SU-DHL-6 (cell line): ENCODE data around the gene OGG1.

ENCODE experiments used
- H2AFZ ChIP-seq: fragments of 200-600 bp; sonication (generic); 2 replicates; pipeline ENCODE4 v1.6.1; 2014; ENCODE audit warnings: low read depth, mild to moderate bottlenecking, moderate library complexity, mixed read lengths, antibody characterized with exemption, low read length; ENCODE audit not compliant: severe bottlenecking
- H3F3A ChIP-seq: fragments of 200-600 bp; shearing (Covaris generic); 2 replicates; pipeline ENCODE4 v1.6.0; 2016; ENCODE audit warnings: antibody characterized with exemption, mild to moderate bottlenecking; ENCODE audit not compliant: insufficient read depth
- H3K27ac ChIP-seq: fragments of 200-600 bp; sonication (generic); 2 replicates; pipeline ENCODE4 v1.5.1; 2016; ENCODE audit warnings: low read depth, mild to moderate bottlenecking, low read length, moderate library complexity, mixed read lengths
- H3K27me3 ChIP-seq: fragments of 200-600 bp; sonication (generic), shearing (Covaris generic); 2 replicates; pipeline ENCODE4 v1.6.0; 2014; ENCODE audit warnings: mild to moderate bottlenecking, low read length
- H3K36me3 ChIP-seq: fragments of 200-600 bp; sonication (generic); 2 replicates; pipeline ENCODE4 v1.6.1; 2014; ENCODE audit warnings: mild to moderate bottlenecking, low read length, mixed read lengths
- H3K4me2 ChIP-seq: fragments of 300-600, 200-600 bp; shearing (Covaris generic), sonication (generic); 2 replicates; pipeline ENCODE4 v1.6.0; 2014; ENCODE audit warnings: low read length, low read depth, mild to moderate bottlenecking; ENCODE audit not compliant: poor library complexity, severe bottlenecking
- H3K4me3 ChIP-seq: fragments of 200-600 bp; sonication (generic); 2 replicates; pipeline ENCODE4 v1.5.1; 2014; ENCODE audit warnings: antibody characterized with exemption, low read length, mild to moderate bottlenecking, mixed read lengths; ENCODE audit not compliant: insufficient read depth, poor library complexity, severe bottlenecking
- H3K79me2 ChIP-seq: fragments of 200-600 bp; sonication (generic); 2 replicates; pipeline ENCODE4 v1.6.1; 2014; ENCODE audit warnings: mild to moderate bottlenecking, low read length, moderate library complexity; ENCODE audit not compliant: insufficient read depth
- H3K9ac ChIP-seq: fragments of 200-600 bp; sonication (generic); 2 replicates; pipeline ENCODE4 v1.7.0; 2014; ENCODE audit warnings: mild to moderate bottlenecking, low read length
- H3K9me2 ChIP-seq: fragments of 200-600 bp; sonication (generic); replicated peaks from 2 replicates; pipeline ENCODE4 v1.6.1; 2014; ENCODE audit warnings: low read length; ENCODE audit not compliant: insufficient read depth
- H3K9me3 ChIP-seq: fragments of 200-600 bp; sonication (generic); 2 replicates; pipeline ENCODE4 v1.6.1; 2014; ENCODE audit warnings: low read length, mixed read lengths; ENCODE audit not compliant: insufficient read depth
- H4K20me1 ChIP-seq: fragments of 200-600 bp; sonication (generic); 2 replicates; pipeline ENCODE4 v1.6.1; 2014; ENCODE audit warnings: low read depth, mild to moderate bottlenecking, antibody characterized with exemption, low read length, moderate library complexity, mixed read lengths
- CTCF ChIP-seq: fragments of 200-600 bp; sonication (generic); IDR thresholded peaks from one replicate; pipeline ENCODE4 v1.5.1; 2017; ENCODE audit warnings: antibody characterized with exemption, mild to moderate bottlenecking, low read length, moderate library complexity; ENCODE audit not compliant: insufficient read depth, poor library complexity, severe bottlenecking
- EZH2phosphoT487 ChIP-seq: fragments of 200-600 bp; sonication (generic), shearing (Covaris generic); conservative IDR thresholded peaks from 2 replicates; pipeline ENCODE4 v1.6.1; 2018; ENCODE audit warnings: mild to moderate bottlenecking, antibody characterized with exemption, low read length, moderate library complexity, mixed read lengths

OGG1 gene

GRCh38 chr3:9721700-9722060 lies 28.1 kb upstream of the OGG1 start:
- H3K9ac ChIP-seq: no peak overlapping the region
- no peak overlapping the region for H2AFZ ChIP-seq
- no peak for TF ChIP-seq CTCF

GRCh38 chr3:9725775-9726515 lies 23.8 kb upstream of the OGG1 start:
- no peaks in the 10 kb centered on the region for H3K9me2 ChIP-seq
- no peaks in the 10 kb centered on the region for H3K27me3 ChIP-seq
- H3K4me3 ChIP-seq: no peak overlapping the region
- 0 out of 2 replicates have a peak, but pooled peaks cover 7% of the 10 kb centered on the region for H3F3A ChIP-seq
- no peaks in the 10 kb centered on the region for H3K9me3 ChIP-seq
- H2AFZ ChIP-seq: no peak overlapping the region
- TF ChIP-seq EZH2phosphoT487 (no peak), CTCF (no peak)
- H3K79me2 ChIP-seq: no peaks in the 10 kb centered on the region
- no peak overlapping the region for H3K4me2 ChIP-seq
- H3K27ac ChIP-seq: no peak overlapping the region
- no peaks in the 10 kb centered on the region for H4K20me1 ChIP-seq
- H3K36me3 ChIP-seq: no peaks in the 10 kb centered on the region
- H3K9ac ChIP-seq: no peak overlapping the region

More at GRCh38 chr3:9721700-9722060, 28.1 kb upstream of the OGG1 start:
- H3K4me3 ChIP-seq: no peak overlapping the region
- H3K4me2 ChIP-seq: no peak overlapping the region
- no peaks in the 10 kb centered on the region for H3F3A ChIP-seq
- H3K27ac ChIP-seq: no peak overlapping the region
- no peaks in the 10 kb centered on the region for H4K20me1 ChIP-seq
- no peaks in the 10 kb centered on the region for H3K9me2 ChIP-seq
- H3K9me3 ChIP-seq: no peaks in the 10 kb centered on the region
- H3K36me3 ChIP-seq: no peaks in the 10 kb centered on the region
- no peaks in the 10 kb centered on the region for H3K27me3 ChIP-seq
- no peaks in the 10 kb centered on the region for H3K79me2 ChIP-seq

GRCh38 chr3:9727041-9727595 lies 22.6 kb upstream of the OGG1 start:
- Histone ChIP-seq H2AFZ (peak overlapping the region; percentile 72), H3K4me2 (peak overlapping the region; percentile 46), H3K27ac (no peak overlapping the region), H3K9me3 (no peaks in the 10 kb centered on the region), H3K9ac (peak overlapping the region; percentile 17; the same call in 1 of the 2 replicates), H3K9me2 (no peaks in the 10 kb centered on the region), H3F3A (0 out of 2 replicates have a peak, but pooled peaks cover 7% of the 10 kb centered on the region), H3K79me2 (peaks cover 5% of the 10 kb centered on the region), H3K27me3 (no peaks in the 10 kb centered on the region), H4K20me1 (no peaks in the 10 kb centered on the region), H3K36me3 (no peaks in the 10 kb centered on the region), H3K4me3 (peak overlapping the region; percentile 15)
- TF ChIP-seq EZH2phosphoT487: no peak
- TF ChIP-seq CTCF: peak; percentile 83
